Measurements from ENCODE around the gene PCYT1A. TPM values are rescaled to one million over a fixed set of nuclear protein-coding genes. Genes with fewer than 3 reads are reported as not detected.
"Not testable (repeated sequence)": the region's sequence is repeated elsewhere in the genome, so short reads cannot be mapped to it uniquely, and the experiment has no call there.

The PCYT1A gene
- polyA plus RNA-seq, 1 donor (not counting 4 experiments of a cell fraction or from before 2014, with no cell fraction given): 108 TPM

DNA sequence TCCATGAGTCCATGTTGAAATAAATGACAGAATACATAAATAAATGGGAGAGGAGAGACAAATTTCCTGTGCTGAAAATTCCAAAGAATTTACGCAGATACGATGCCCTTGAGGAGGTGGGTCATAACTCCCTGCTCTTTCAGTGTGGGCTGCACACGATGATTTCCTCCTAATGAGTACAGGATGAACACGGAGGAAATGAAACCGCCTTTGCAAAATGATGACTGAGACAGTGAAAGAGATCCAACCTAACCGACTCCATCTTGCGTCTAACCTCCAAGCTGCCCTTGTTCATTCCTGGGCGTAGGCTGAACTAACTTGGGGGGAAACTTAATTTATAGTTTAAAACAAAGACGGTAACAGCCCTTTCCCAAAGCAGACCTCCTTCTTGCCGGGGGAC is 15.0 kb upstream of the PCYT1A start:
- H3K9me1 ChIP-seq (ENCODE audit: control insufficient read depth, extremely low read depth, insufficient read depth, low read length); H3K36me3 ChIP-seq (ENCODE audit: control insufficient read depth in 2 of 2, extremely low read depth in 1 of 2, insufficient read depth in 2 of 2, low read length in 2 of 2); H3K4me1 ChIP-seq (ENCODE audit: control insufficient read depth, extremely low read depth, insufficient read depth, low read length); H3K27me3 ChIP-seq (ENCODE audit: control insufficient read depth, extremely low read depth, insufficient read depth, low read length); H3K4me3 ChIP-seq (ENCODE audit: control insufficient read depth in 2 of 3, extremely low read depth in 1 of 3, insufficient read depth in 2 of 3, low read depth in 1 of 3, low read length in 3 of 3); H3K4me2 ChIP-seq (ENCODE audit: control insufficient read depth, extremely low read depth, insufficient read depth, low read depth, low read length); H3K9ac ChIP-seq (ENCODE audit: control insufficient read depth, extremely low read depth, insufficient read depth, low read length); H3K27ac ChIP-seq (ENCODE audit: control insufficient read depth, insufficient read depth, low read length); H4K20me1 ChIP-seq (ENCODE audit: control insufficient read depth, extremely low read depth, insufficient read depth, low read length); H3K79me2 ChIP-seq (ENCODE audit: control insufficient read depth, insufficient read depth, low read length); DNase-seq (ENCODE audit: low read depth, low spot score); FAIRE-seq; H3K9me3 ChIP-seq (ENCODE audit: control insufficient read depth, low read depth, low read length); dilution Hi-C loops (cut with MboI; ENCODE audit: extremely low pct_ligation_motif_present, low sequenced_read_pairs); H2AFZ ChIP-seq (ENCODE audit: control insufficient read depth, low read length): not testable (repeated sequence)

DNA sequence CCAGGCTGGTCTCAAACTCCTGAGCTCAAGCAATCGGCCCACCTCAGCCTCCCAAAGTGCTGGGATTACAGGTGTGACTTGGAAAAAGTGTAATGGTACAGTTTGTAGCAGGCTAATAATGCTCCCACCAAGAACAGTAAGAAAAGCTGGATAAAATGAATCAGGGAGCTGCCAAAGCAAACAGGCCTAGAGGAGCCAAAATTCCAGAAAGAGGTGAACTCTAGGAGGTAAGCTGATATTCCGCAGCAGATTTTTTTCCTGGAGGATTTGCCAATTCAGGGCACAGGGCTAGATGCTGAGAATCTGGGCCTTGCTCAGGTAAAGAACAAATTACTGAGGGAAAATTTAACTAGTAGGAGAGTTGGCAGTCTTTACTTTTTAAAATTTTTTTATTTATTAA is 11.0 kb upstream of the PCYT1A start:
- Histone ChIP-seq H3K27ac (ENCODE audit: control insufficient read depth, insufficient read depth, low read length) (no peak overlapping the region), H4K20me1 (ENCODE audit: control insufficient read depth, extremely low read depth, insufficient read depth, low read length) (no peaks in the 10 kb centered on the region), H3K9me3 (ENCODE audit: control insufficient read depth, low read depth, low read length) (no peaks in the 10 kb centered on the region), H3K4me1 (ENCODE audit: control insufficient read depth, extremely low read depth, insufficient read depth, low read length) (no peaks in the 10 kb centered on the region), H3K4me2 (ENCODE audit: control insufficient read depth, extremely low read depth, insufficient read depth, low read depth, low read length) (no peak overlapping the region), H2AFZ (ENCODE audit: control insufficient read depth, low read length) (no peak overlapping the region), H3K27me3 (ENCODE audit: control insufficient read depth, extremely low read depth, insufficient read depth, low read length) (no peaks in the 10 kb centered on the region), H3K4me3 (ENCODE audit: control insufficient read depth in 2 of 3, extremely low read depth in 1 of 3, insufficient read depth in 2 of 3, low read depth in 1 of 3, low read length in 3 of 3) (no peak overlapping the region), H3K9me1 (ENCODE audit: control insufficient read depth, extremely low read depth, insufficient read depth, low read length) (no peaks in the 10 kb centered on the region), H3K79me2 (ENCODE audit: control insufficient read depth, insufficient read depth, low read length) (no peaks in the 10 kb centered on the region), H3K9ac (ENCODE audit: control insufficient read depth, extremely low read depth, insufficient read depth, low read length) (no peak overlapping the region), H3K36me3 (ENCODE audit: control insufficient read depth in 2 of 2, extremely low read depth in 1 of 2, insufficient read depth in 2 of 2, low read length in 2 of 2) (peaks cover 4 to 6% of the 10 kb centered on the region in 2 experiments)
- DNase-seq (ENCODE audit: low read depth, low spot score) (no peak), FAIRE-seq (no peak)
- dilution Hi-C loops (cut with MboI; ENCODE audit: extremely low pct_ligation_motif_present, low sequenced_read_pairs): no loop called here
- TF ChIP-seq, protein P1, sequence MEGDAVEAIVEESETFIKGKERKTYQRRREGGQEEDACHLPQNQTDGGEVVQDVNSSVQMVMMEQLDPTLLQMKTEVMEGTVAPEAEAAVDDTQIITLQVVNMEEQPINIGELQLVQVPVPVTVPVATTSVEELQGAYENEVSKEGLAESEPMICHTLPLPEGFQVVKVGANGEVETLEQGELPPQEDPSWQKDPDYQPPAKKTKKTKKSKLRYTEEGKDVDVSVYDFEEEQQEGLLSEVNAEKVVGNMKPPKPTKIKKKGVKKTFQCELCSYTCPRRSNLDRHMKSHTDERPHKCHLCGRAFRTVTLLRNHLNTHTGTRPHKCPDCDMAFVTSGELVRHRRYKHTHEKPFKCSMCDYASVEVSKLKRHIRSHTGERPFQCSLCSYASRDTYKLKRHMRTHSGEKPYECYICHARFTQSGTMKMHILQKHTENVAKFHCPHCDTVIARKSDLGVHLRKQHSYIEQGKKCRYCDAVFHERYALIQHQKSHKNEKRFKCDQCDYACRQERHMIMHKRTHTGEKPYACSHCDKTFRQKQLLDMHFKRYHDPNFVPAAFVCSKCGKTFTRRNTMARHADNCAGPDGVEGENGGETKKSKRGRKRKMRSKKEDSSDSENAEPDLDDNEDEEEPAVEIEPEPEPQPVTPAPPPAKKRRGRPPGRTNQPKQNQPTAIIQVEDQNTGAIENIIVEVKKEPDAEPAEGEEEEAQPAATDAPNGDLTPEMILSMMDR (optimal IDR thresholded peaks at IDR 0.05 in 1 of 3, IDR thresholded peaks at IDR 0.05 in 1 of 3, conservative IDR thresholded peaks at IDR 0.05 in 1 of 3; ENCODE audit: extremely low read depth in 1 of 3, insufficient read depth in 2 of 3, low read length in 3 of 3): no peak
- no peak for TF ChIP-seq EZH2 (IDR thresholded peaks at IDR 0.05; ENCODE audit: low read length)

DNA sequence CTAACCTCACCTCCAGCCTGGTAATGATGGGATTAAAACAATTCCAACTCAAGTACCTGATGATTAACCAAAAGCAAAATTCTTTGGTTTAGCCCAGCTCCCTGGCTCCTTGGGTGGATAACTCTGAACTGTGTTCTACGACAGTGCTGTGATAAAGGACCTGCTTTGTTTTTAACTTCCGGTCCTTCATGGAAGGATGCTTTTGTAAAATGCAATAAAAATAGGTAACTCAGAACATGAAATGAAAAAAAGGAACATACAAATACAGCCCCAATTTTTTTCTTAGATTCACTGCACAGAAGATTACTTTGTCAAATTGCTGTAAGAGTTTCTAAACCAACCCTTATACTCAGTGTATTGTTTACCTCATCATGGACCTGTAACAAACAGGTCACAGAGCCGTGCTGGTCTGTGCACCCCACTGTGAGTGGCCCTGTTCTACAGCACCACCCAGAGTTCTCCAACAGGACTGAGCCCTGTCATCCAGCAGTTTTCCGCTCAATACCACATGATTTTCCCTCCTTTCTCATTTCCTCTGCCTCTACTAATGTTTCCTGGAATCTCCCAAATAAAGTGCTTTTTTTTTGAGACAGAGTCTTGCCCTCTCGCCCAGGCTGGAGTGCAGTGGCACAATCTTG is 4.9 kb upstream of the PCYT1A start:
- Histone ChIP-seq H3K36me3 (ENCODE audit: control insufficient read depth in 2 of 2, extremely low read depth in 1 of 2, insufficient read depth in 2 of 2, low read length in 2 of 2) (no peaks in the 10 kb centered on the region), H3K27ac (ENCODE audit: control insufficient read depth, insufficient read depth, low read length) (no peak overlapping the region), H3K9me1 (ENCODE audit: control insufficient read depth, extremely low read depth, insufficient read depth, low read length) (no peaks in the 10 kb centered on the region), H4K20me1 (ENCODE audit: control insufficient read depth, extremely low read depth, insufficient read depth, low read length) (no peaks in the 10 kb centered on the region), H3K4me2 (ENCODE audit: control insufficient read depth, extremely low read depth, insufficient read depth, low read depth, low read length) (no peak overlapping the region), H3K4me3 (ENCODE audit: control insufficient read depth in 2 of 3, extremely low read depth in 1 of 3, insufficient read depth in 2 of 3, low read depth in 1 of 3, low read length in 3 of 3) (no peak overlapping the region), H3K27me3 (ENCODE audit: control insufficient read depth, extremely low read depth, insufficient read depth, low read length) (no peaks in the 10 kb centered on the region), H3K79me2 (ENCODE audit: control insufficient read depth, insufficient read depth, low read length) (peaks cover under 1% of the 10 kb centered on the region), H3K4me1 (ENCODE audit: control insufficient read depth, extremely low read depth, insufficient read depth, low read length) (no peaks in the 10 kb centered on the region), H2AFZ (ENCODE audit: control insufficient read depth, low read length) (no peak overlapping the region), H3K9ac (ENCODE audit: control insufficient read depth, extremely low read depth, insufficient read depth, low read length) (no peak overlapping the region), H3K9me3 (ENCODE audit: control insufficient read depth, low read depth, low read length) (no peaks in the 10 kb centered on the region)
- FAIRE-seq (no peak), DNase-seq (ENCODE audit: low read depth, low spot score) (no peak)
- dilution Hi-C loops (cut with MboI; ENCODE audit: extremely low pct_ligation_motif_present, low sequenced_read_pairs): no loop called here
- TF ChIP-seq, protein P1 (optimal IDR thresholded peaks at IDR 0.05 in 1 of 3, IDR thresholded peaks at IDR 0.05 in 1 of 3, conservative IDR thresholded peaks at IDR 0.05 in 1 of 3; ENCODE audit: extremely low read depth in 1 of 3, insufficient read depth in 2 of 3, low read length in 3 of 3): peak in 2 of 3 experiments; percentile 7 to 40
- TF ChIP-seq EZH2 (IDR thresholded peaks at IDR 0.05; ENCODE audit: low read length): no peak

Data from keratinocyte (primary cell).